ENCODE results near the gene SPEN. TPM values are rescaled to one million over a fixed set of nuclear protein-coding genes. Genes with fewer than 3 reads are reported as not detected.

The SPEN gene
- total and polyA plus RNA-seq, 4 donors = 10.7 to 82.3 (median 36.8) TPM

DNA sequence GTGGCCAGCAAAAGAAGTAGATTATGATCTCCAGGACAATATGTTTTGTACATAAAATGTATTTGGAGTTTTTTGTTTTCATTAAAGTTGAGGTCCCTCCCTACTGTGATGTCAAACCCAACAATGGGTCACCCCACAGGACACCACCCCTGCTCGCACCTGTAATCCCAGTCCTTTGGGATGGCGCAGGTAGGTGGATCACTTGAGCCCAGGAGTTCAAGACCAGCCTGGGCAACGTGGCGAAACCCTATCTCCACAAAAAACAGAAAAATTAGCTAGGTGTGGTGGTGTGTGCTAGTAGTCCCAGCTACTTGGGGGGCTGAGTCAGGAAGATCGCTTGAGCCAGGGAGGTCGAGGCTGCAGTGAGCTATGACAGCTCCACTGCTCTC, 119.4 kb downstream of the SPEN start:
- DNase-seq (no peak), ATAC-seq (ENCODE audit: insufficient read depth, low FRiP score) (no peak)
- H3K4me1 ChIP-seq (ENCODE audit: control insufficient read depth in 5 of 5, insufficient read depth in 5 of 5, low read length in 5 of 5) = peaks cover 0 to 11% (median 0%) of the 10 kb centered on the region in 5 donors
- H3K9me3 ChIP-seq (ENCODE audit: control insufficient read depth in 4 of 4, insufficient read depth in 3 of 4, low read length in 3 of 4) = no peaks in the 10 kb centered on the region
- H3K4me3 ChIP-seq = no peak overlapping the region
- no peak overlapping the region for H3K9ac ChIP-seq (ENCODE audit: insufficient read depth in 1 of 2, low read length in 2 of 2)
- H3K36me3 ChIP-seq (ENCODE audit: control insufficient read depth in 4 of 4, insufficient read depth in 4 of 4, low read length in 4 of 4) = peaks cover 0 to 23% (median 12%) of the 10 kb centered on the region in 4 donors
- WGBS, 2 donors = 97% methylated on average over 6 of the region's 6 CpGs
- TF ChIP-seq, protein P1, sequence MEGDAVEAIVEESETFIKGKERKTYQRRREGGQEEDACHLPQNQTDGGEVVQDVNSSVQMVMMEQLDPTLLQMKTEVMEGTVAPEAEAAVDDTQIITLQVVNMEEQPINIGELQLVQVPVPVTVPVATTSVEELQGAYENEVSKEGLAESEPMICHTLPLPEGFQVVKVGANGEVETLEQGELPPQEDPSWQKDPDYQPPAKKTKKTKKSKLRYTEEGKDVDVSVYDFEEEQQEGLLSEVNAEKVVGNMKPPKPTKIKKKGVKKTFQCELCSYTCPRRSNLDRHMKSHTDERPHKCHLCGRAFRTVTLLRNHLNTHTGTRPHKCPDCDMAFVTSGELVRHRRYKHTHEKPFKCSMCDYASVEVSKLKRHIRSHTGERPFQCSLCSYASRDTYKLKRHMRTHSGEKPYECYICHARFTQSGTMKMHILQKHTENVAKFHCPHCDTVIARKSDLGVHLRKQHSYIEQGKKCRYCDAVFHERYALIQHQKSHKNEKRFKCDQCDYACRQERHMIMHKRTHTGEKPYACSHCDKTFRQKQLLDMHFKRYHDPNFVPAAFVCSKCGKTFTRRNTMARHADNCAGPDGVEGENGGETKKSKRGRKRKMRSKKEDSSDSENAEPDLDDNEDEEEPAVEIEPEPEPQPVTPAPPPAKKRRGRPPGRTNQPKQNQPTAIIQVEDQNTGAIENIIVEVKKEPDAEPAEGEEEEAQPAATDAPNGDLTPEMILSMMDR (IDR thresholded peaks at IDR 0.05; ENCODE audit: control extremely low read depth, extremely low read depth) = no peak
- no peaks in the 10 kb centered on the region for H3K27me3 ChIP-seq (ENCODE audit: control insufficient read depth in 3 of 3, insufficient read depth in 3 of 3, low read length in 2 of 3)
- H3K27ac ChIP-seq (ENCODE audit: low read depth in 1 of 2, low read length in 1 of 2) = no peak overlapping the region

GRCh38 chr1:15968172-15968571, 120.7 kb downstream of the SPEN start:
- DNase-seq = no peak
- Histone ChIP-seq H3K9ac (ENCODE audit: insufficient read depth in 1 of 2, low read length in 2 of 2) (no peak overlapping the region), H3K27ac (ENCODE audit: low read depth in 1 of 2, low read length in 1 of 2) (no peak overlapping the region), H3K4me1 (ENCODE audit: control insufficient read depth in 5 of 5, insufficient read depth in 5 of 5, low read length in 5 of 5) (peaks cover 0 to 10% (median 0%) of the 10 kb centered on the region in 5 donors), H3K36me3 (ENCODE audit: control insufficient read depth in 4 of 4, insufficient read depth in 4 of 4, low read length in 4 of 4) (peaks cover 2 to 33% (median 21%) of the 10 kb centered on the region in 4 donors), H3K27me3 (ENCODE audit: control insufficient read depth in 3 of 3, insufficient read depth in 3 of 3, low read length in 2 of 3) (no peaks in the 10 kb centered on the region), H3K9me3 (ENCODE audit: control insufficient read depth in 4 of 4, insufficient read depth in 3 of 4, low read length in 3 of 4) (no peaks in the 10 kb centered on the region), H3K4me3 (no peak overlapping the region)
- 86 to 92% methylated on average over 5 of the region's 5 CpGs for WGBS, 2 donors
- ATAC-seq (ENCODE audit: insufficient read depth, low FRiP score) = no peak
- TF ChIP-seq, protein P1 (IDR thresholded peaks at IDR 0.05; ENCODE audit: control extremely low read depth, extremely low read depth) = no peak

- H3K9ac ChIP-seq (ENCODE audit: insufficient read depth in 1 of 2, low read length in 2 of 2) = no peak overlapping the region
- H3K36me3 ChIP-seq (ENCODE audit: control insufficient read depth in 4 of 4, insufficient read depth in 4 of 4, low read length in 4 of 4) = peaks cover 2 to 31% (median 21%) of the 10 kb centered on the region in 4 donors
- H3K27me3 ChIP-seq (ENCODE audit: control insufficient read depth in 3 of 3, insufficient read depth in 3 of 3, low read length in 2 of 3) = no peaks in the 10 kb centered on the region
- no peak overlapping the region for H3K27ac ChIP-seq (ENCODE audit: low read depth in 1 of 2, low read length in 1 of 2)
- DNase-seq = no peak
- no peaks in the 10 kb centered on the region for H3K9me3 ChIP-seq (ENCODE audit: control insufficient read depth in 4 of 4, insufficient read depth in 3 of 4, low read length in 3 of 4)
- H3K4me3 ChIP-seq = no peak overlapping the region
- 97 to 98% methylated on average over 13 of the region's 13 CpGs for WGBS, 2 donors
- TF ChIP-seq, protein P1 (IDR thresholded peaks at IDR 0.05; ENCODE audit: control extremely low read depth, extremely low read depth) = no peak
- no peak for ATAC-seq (ENCODE audit: insufficient read depth, low FRiP score)
- H3K4me1 ChIP-seq (ENCODE audit: control insufficient read depth in 5 of 5, insufficient read depth in 5 of 5, low read length in 5 of 5) = peaks cover 0 to 10% (median 0%) of the 10 kb centered on the region in 5 donors
Measured at GRCh38 chr1:15969321-15969880, 121.9 kb downstream of the SPEN start.

DNA sequence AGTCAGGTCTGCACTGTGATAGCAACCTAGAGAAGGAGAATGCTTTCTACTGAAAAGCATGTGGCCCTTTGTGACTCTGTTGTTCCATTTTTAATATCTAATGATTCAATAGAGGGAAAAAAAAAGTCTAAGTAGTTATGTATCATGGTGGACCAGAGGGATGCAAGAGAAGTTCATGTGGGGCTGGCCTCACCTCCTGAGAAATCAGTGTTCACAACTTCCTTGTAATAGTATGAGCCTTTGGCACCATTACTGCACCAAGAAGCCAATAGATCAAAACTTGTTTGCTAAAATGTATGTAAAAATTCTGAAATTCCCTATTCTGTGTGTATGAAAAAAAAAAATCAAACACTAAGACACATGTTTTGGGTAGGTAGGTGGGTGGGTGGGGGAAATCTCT, 123.4 kb downstream of the SPEN start:
- TF ChIP-seq, protein P1 (IDR thresholded peaks at IDR 0.05; ENCODE audit: control extremely low read depth, extremely low read depth) = no peak

More for the DNA sequence above, 123.4 kb downstream of the SPEN start:
- no peaks in the 10 kb centered on the region for H3K27me3 ChIP-seq (ENCODE audit: control insufficient read depth in 3 of 3, insufficient read depth in 3 of 3, low read length in 2 of 3)
- DNase-seq (no peak), ATAC-seq (ENCODE audit: insufficient read depth, low FRiP score) (no peak)
- H3K4me1 ChIP-seq (ENCODE audit: control insufficient read depth in 5 of 5, insufficient read depth in 5 of 5, low read length in 5 of 5) = peaks cover 0 to 8% (median 7%) of the 10 kb centered on the region in 5 donors
- H3K9me3 ChIP-seq (ENCODE audit: control insufficient read depth in 4 of 4, insufficient read depth in 3 of 4, low read length in 3 of 4) = no peaks in the 10 kb centered on the region
- H3K4me3 ChIP-seq = no peak overlapping the region
- no peak overlapping the region for H3K9ac ChIP-seq (ENCODE audit: insufficient read depth in 1 of 2, low read length in 2 of 2)
- H3K27ac ChIP-seq (ENCODE audit: low read depth in 1 of 2, low read length in 1 of 2) = no peak overlapping the region
- peaks cover 2 to 30% (median 21%) of the 10 kb centered on the region in 4 donors for H3K36me3 ChIP-seq (ENCODE audit: control insufficient read depth in 4 of 4, insufficient read depth in 4 of 4, low read length in 4 of 4)

Measured in lung (tissue), 12 donors.